Ascending aorta (tissue), 2 donors: ENCODE results near the gene CPNE1. TPM values are rescaled to one million over a fixed set of nuclear protein-coding genes. Genes with fewer than 3 reads are reported as not detected.

ENCODE experiments used
- DNase-seq, 2 donors: peaks; one replicate each; pipeline ENCODE4 v3.0.0-alpha.2; 2019; ENCODE audit warnings: low spot score in 2 of 2
- H3K27ac ChIP-seq, 2 donors: fragments of 200-600 bp; sonication (generic); one replicate each; pipeline ENCODE4 v1.5.1; 2016 to 2017; ENCODE audit warnings: mild to moderate bottlenecking in 1 of 2
- H3K27me3 ChIP-seq: fragments of 200-600 bp; sonication (generic); one replicate; pipeline ENCODE4 v1.5.1; 2017
- H3K36me3 ChIP-seq, 2 donors: fragments of 200-600 bp; sonication (generic); one replicate each; pipeline ENCODE4 v1.5.1; 2016
- H3K4me1 ChIP-seq, 2 donors: fragments of 200-600 bp; sonication (generic); one replicate each; pipeline ENCODE4 v1.5.1; 2016 to 2017; ENCODE audit warnings: mild to moderate bottlenecking in 1 of 2
- H3K4me3 ChIP-seq, 2 donors: fragments of 200-600 bp; sonication (generic); one replicate each; pipeline ENCODE4 v1.5.1; 2016 to 2017; ENCODE audit warnings: mild to moderate bottlenecking in 1 of 2
- H3K9me3 ChIP-seq, 2 donors: fragments of 200-600 bp; sonication (generic); one replicate each; pipeline ENCODE4 v1.5.1; 2016
- CTCF ChIP-seq, 3 experiments: fragments of 200-600 bp in 2 of 3; fragments of 450-650 bp in 1 of 3; sonication (generic) in 2 of 3; IDR thresholded peaks; one replicate each; pipeline ENCODE4 v1.5.1; 2016 to 2019; ENCODE audit warnings: antibody characterized with exemption in 3 of 3, mild to moderate bottlenecking in 1 of 3, moderate library complexity in 1 of 3
- intact Hi-C: fragments of 100-400 bp; cut with DNase I; formaldehyde crosslinking; loops from one replicate; pipeline ENCODE4 v1.15.1; 2023
- total RNA-seq: library from RNA; depleted of rRNA; stranded (reverse); fragments of >200 nt; gene quantifications from one replicate; pipeline ENCODE4 v1.1.0, GENCODE V29; 2016

Gene CPNE1
- total RNA-seq, 1 donor from 2014 or later, result 208 TPM

GRCh38 chr20:35600176-35600992 lies 64.3 kb downstream of the CPNE1 start:
- H3K36me3 ChIP-seq, result no peaks in the 10 kb centered on the region
- no peaks in the 10 kb centered on the region for H3K9me3 ChIP-seq
- no peaks in the 10 kb centered on the region for H3K27me3 ChIP-seq
- peaks cover 10 to 14% of the 10 kb centered on the region in 2 donors for H3K4me1 ChIP-seq
- no peak for DNase-seq
- no peak overlapping the region for H3K27ac ChIP-seq
- TF ChIP-seq CTCF (IDR thresholded peaks at IDR 0.05), result no peak
- peak overlapping the region; percentile 66 to 71 for H3K4me3 ChIP-seq
- intact Hi-C loops, result loop anchor here (5.0 kb wide), 2 partner anchors 62 to 97 kb away; partner anchors contain the start of genes CPNE1, NFS1, RBM12 and ROMO1

- Histone ChIP-seq H3K4me1 (peaks cover 10 to 14% of the 10 kb centered on the region in 2 donors), H3K9me3 (no peaks in the 10 kb centered on the region), H3K27ac (no peak overlapping the region), H3K36me3 (no peaks in the 10 kb centered on the region), H3K4me3 (no peak overlapping the region), H3K27me3 (no peaks in the 10 kb centered on the region)
- intact Hi-C loops, result loop anchor here (5.0 kb wide), 2 partner anchors 63 to 98 kb away; partner anchors contain the start of genes CPNE1, NFS1, RBM12 and ROMO1
- no peak for DNase-seq
- no peak for TF ChIP-seq CTCF (IDR thresholded peaks at IDR 0.05)
These were observed 65.0 kb downstream of the CPNE1 start for GRCh38 chr20:35599776-35600120.

GRCh38 chr20:35598899-35599775 lies 65.6 kb downstream of the CPNE1 start:
- H3K4me1 ChIP-seq, result peaks cover 10 to 14% of the 10 kb centered on the region in 2 donors
- no peak for TF ChIP-seq CTCF (IDR thresholded peaks at IDR 0.05)
- no peaks in the 10 kb centered on the region for H3K36me3 ChIP-seq
- DNase-seq, result no peak
- no peak overlapping the region for H3K27ac ChIP-seq
- H3K27me3 ChIP-seq, result no peaks in the 10 kb centered on the region
- no peak overlapping the region for H3K4me3 ChIP-seq
- intact Hi-C loops, result no loop called here
- no peaks in the 10 kb centered on the region for H3K9me3 ChIP-seq

GRCh38 chr20:35598476-35598875 lies 66.2 kb downstream of the CPNE1 start:
- TF ChIP-seq CTCF (IDR thresholded peaks at IDR 0.05), result no peak
- Histone ChIP-seq H3K4me1 (peaks cover 10 to 14% of the 10 kb centered on the region in 2 donors), H3K4me3 (no peak overlapping the region), H3K9me3 (no peaks in the 10 kb centered on the region), H3K27ac (no peak overlapping the region), H3K27me3 (no peaks in the 10 kb centered on the region), H3K36me3 (no peaks in the 10 kb centered on the region)
- DNase-seq, result no peak
- intact Hi-C loops, result no loop called here

GRCh38 chr20:35597186-35597585 lies 67.5 kb downstream of the CPNE1 start:
- no peak for TF ChIP-seq CTCF (IDR thresholded peaks at IDR 0.05)
- intact Hi-C loops, result no loop called here
- Histone ChIP-seq H3K4me1 (peaks cover 10 to 14% of the 10 kb centered on the region in 2 donors), H3K27me3 (no peaks in the 10 kb centered on the region), H3K36me3 (no peaks in the 10 kb centered on the region), H3K27ac (no peak overlapping the region), H3K9me3 (no peaks in the 10 kb centered on the region), H3K4me3 (no peak overlapping the region)
- no peak for DNase-seq
